ENCODE measurements around the gene CCDC182. TPM values are rescaled to one million over a fixed set of nuclear protein-coding genes. Genes with fewer than 3 reads are reported as not detected.

CCDC182 gene
- total RNA-seq, 1 experiment from 2014 or later = not detected

DNA sequence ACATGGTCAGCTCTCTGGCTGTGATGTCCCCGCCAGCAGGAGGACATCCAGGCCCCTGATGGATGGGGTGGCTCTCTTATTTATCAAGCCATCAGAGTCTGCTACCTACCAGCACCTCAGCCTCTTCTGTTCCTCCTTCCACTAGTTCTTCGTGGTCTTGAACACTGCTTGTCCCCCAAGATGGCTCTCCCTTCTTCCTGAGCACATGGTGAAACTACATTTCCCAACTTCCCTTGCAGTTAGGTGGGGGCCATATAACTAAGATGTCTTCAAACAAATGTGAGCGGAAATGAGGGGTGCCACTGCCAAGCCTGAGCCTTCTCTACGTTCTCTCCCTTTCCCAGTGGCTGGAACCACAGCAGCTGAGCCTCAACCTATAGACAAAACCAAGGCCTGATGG, 29.8 kb upstream of the CCDC182 start:
- Mint-ChIP-seq H3K9me3 (ENCODE audit: unreplicated experiment) (no peaks in the 10 kb centered on the region), H3K4me3 (ENCODE audit: unreplicated experiment) (no peak overlapping the region), H3K36me3 (ENCODE audit: insufficient read depth, unreplicated experiment) (no peaks in the 10 kb centered on the region), H3K4me1 (ENCODE audit: low read depth, unreplicated experiment) (no peaks in the 10 kb centered on the region), H3K27ac (ENCODE audit: unreplicated experiment) (no peak overlapping the region), H3K27me3 (ENCODE audit: insufficient read depth, unreplicated experiment) (peaks cover 41% of the 10 kb centered on the region)
- CTCF ChIA-PET = no interaction called here
- Histone ChIP-seq H3K36me3 (ENCODE audit: control insufficient read depth, insufficient read depth, low read length) (no peaks in the 10 kb centered on the region), H3K9me3 (no peaks in the 10 kb centered on the region), H3K27me3 (replicated peaks; ENCODE audit: control insufficient read depth, insufficient read depth, low read length) (no peaks in the 10 kb centered on the region; the same call in 1 of the 2 replicates), H3K4me1 (no peaks in the 10 kb centered on the region), H3K4me3 (ENCODE audit: low read depth, low read length) (no peak overlapping the region)
- DNase-seq = no peak
- BruUV-seq (replicated peaks) = no TSS peak
- TF ChIP-seq, protein P1, sequence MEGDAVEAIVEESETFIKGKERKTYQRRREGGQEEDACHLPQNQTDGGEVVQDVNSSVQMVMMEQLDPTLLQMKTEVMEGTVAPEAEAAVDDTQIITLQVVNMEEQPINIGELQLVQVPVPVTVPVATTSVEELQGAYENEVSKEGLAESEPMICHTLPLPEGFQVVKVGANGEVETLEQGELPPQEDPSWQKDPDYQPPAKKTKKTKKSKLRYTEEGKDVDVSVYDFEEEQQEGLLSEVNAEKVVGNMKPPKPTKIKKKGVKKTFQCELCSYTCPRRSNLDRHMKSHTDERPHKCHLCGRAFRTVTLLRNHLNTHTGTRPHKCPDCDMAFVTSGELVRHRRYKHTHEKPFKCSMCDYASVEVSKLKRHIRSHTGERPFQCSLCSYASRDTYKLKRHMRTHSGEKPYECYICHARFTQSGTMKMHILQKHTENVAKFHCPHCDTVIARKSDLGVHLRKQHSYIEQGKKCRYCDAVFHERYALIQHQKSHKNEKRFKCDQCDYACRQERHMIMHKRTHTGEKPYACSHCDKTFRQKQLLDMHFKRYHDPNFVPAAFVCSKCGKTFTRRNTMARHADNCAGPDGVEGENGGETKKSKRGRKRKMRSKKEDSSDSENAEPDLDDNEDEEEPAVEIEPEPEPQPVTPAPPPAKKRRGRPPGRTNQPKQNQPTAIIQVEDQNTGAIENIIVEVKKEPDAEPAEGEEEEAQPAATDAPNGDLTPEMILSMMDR (IDR thresholded peaks at IDR 0.05; ENCODE audit: insufficient read depth in 1 of 2, low read depth in 1 of 2, low read length in 1 of 2, severe bottlenecking in 1 of 2, unreplicated experiment in 1 of 2) = no peak
- intact Hi-C loops (cut with micrococcal nuclease; ENCODE audit: unreplicated experiment) = no loop called here
- POLR2A ChIA-PET = no interaction called here

DNA sequence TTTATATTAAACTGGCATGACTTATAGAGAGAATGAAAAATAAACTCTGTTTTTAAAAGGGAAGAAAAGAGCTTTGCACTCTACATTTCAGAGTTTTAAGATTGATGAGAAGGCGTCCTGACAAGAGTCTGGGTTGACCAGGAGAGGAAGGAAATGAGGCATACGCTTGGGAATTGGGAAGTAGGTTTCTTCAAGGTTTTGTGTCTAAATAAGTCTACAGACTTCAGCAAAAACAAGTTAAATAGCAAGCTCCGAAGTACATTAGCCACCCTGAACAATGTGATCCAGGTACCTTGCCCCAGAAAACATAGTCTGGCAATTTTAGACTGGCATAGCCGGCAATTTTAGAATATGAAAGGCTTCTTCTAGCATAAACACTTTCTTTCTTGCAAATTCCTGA, 28.5 kb upstream of the CCDC182 start:
- POLR2A ChIA-PET = no interaction called here
- H3K36me3 ChIP-seq (ENCODE audit: control insufficient read depth, insufficient read depth, low read length) = no peaks in the 10 kb centered on the region
- H3K4me1 ChIP-seq = no peaks in the 10 kb centered on the region
- Mint-ChIP-seq H3K4me1 (ENCODE audit: low read depth, unreplicated experiment) (no peaks in the 10 kb centered on the region), H3K36me3 (ENCODE audit: insufficient read depth, unreplicated experiment) (no peaks in the 10 kb centered on the region), H3K27me3 (ENCODE audit: insufficient read depth, unreplicated experiment) (peaks cover 42% of the 10 kb centered on the region), H3K4me3 (ENCODE audit: unreplicated experiment) (no peak overlapping the region), H3K27ac (ENCODE audit: unreplicated experiment) (no peak overlapping the region), H3K9me3 (ENCODE audit: unreplicated experiment) (no peaks in the 10 kb centered on the region)
- intact Hi-C loops (cut with micrococcal nuclease; ENCODE audit: unreplicated experiment) = no loop called here
- CTCF ChIA-PET = interaction anchor here (0.6 kb wide), 1 partner anchor 34 kb away, joined by 3 read pairs; no protein-coding TSS in a partner anchor
- H3K27me3 ChIP-seq (replicated peaks; ENCODE audit: control insufficient read depth, insufficient read depth, low read length) = no peaks in the 10 kb centered on the region; the same call in 1 of the 2 replicates
- DNase-seq = no peak
- no peak overlapping the region for H3K4me3 ChIP-seq (ENCODE audit: low read depth, low read length)
- H3K9me3 ChIP-seq = no peaks in the 10 kb centered on the region
- no TSS peak for BruUV-seq (replicated peaks)
- TF ChIP-seq, protein P1 (IDR thresholded peaks at IDR 0.05; ENCODE audit: insufficient read depth in 1 of 2, low read depth in 1 of 2, low read length in 1 of 2, severe bottlenecking in 1 of 2, unreplicated experiment in 1 of 2) = no peak

DNA sequence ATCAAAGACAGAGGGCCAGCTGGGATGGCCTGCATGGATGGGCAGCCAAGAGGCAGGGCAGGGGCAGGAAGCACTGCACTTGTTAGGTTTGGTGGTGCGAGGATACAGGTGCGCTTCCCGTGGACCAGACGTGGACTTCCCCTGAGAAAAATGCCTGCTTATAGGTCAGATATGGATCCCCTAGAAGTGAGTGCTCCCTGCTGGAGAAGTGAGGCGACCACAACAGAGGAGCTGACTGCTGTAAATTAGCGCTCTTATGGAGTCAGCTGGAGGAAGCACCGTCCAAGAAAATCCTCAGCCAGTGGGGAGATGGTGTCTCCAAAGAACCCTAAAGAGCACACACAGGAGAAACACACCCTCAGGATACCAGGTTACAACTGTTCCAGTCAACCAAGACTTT, 27.7 kb upstream of the CCDC182 start:
- TF ChIP-seq, protein P1 (IDR thresholded peaks at IDR 0.05; ENCODE audit: insufficient read depth in 1 of 2, low read depth in 1 of 2, low read length in 1 of 2, severe bottlenecking in 1 of 2, unreplicated experiment in 1 of 2) = no peak
- ChIA-PET POLR2A (no interaction called here), CTCF (interaction anchor here (0.6 kb wide), 1 partner anchor 11 kb away, joined by 3 read pairs; no protein-coding TSS in a partner anchor)
- Histone ChIP-seq H3K36me3 (ENCODE audit: control insufficient read depth, insufficient read depth, low read length) (no peaks in the 10 kb centered on the region), H3K9me3 (no peaks in the 10 kb centered on the region), H3K4me1 (no peaks in the 10 kb centered on the region), H3K27me3 (replicated peaks; ENCODE audit: control insufficient read depth, insufficient read depth, low read length) (no peaks in the 10 kb centered on the region; the same call in 1 of the 2 replicates), H3K4me3 (ENCODE audit: low read depth, low read length) (no peak overlapping the region)
- peaks cover 43% of the 10 kb centered on the region for H3K27me3 Mint-ChIP-seq (ENCODE audit: insufficient read depth, unreplicated experiment)
- H3K4me3 Mint-ChIP-seq (ENCODE audit: unreplicated experiment) = no peak overlapping the region
- H3K27ac Mint-ChIP-seq (ENCODE audit: unreplicated experiment) = no peak overlapping the region
- intact Hi-C loops (cut with micrococcal nuclease; ENCODE audit: unreplicated experiment) = no loop called here
- no peaks in the 10 kb centered on the region for H3K4me1 Mint-ChIP-seq (ENCODE audit: low read depth, unreplicated experiment)
- H3K9me3 Mint-ChIP-seq (ENCODE audit: unreplicated experiment) = no peaks in the 10 kb centered on the region
- no TSS peak for BruUV-seq (replicated peaks)
- no peak for DNase-seq
- no peaks in the 10 kb centered on the region for H3K36me3 Mint-ChIP-seq (ENCODE audit: insufficient read depth, unreplicated experiment)

All from Caco-2 (cell line).